ENCODE results near the gene ARHGAP44.

DNA sequence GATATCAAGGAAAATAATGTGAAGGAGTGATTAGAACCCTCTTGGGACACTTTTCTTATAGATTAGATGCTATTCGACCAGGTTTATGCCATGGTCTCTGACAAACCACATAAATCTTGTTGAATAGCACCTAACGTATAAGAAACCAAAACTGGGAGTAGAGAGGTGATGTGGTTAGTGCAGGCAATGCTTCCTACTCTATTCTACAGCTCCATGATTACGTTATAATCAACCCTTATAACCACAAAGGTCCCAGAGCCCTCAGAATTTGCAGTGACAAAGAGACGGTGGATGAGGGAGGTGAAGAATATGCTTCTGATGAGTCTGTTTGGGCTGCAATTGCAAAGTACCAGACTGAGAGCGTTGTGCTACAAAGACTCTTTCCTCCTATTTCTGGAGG, 78.4 kb downstream of the ARHGAP44 start:
- TF ChIP-seq, protein P1, sequence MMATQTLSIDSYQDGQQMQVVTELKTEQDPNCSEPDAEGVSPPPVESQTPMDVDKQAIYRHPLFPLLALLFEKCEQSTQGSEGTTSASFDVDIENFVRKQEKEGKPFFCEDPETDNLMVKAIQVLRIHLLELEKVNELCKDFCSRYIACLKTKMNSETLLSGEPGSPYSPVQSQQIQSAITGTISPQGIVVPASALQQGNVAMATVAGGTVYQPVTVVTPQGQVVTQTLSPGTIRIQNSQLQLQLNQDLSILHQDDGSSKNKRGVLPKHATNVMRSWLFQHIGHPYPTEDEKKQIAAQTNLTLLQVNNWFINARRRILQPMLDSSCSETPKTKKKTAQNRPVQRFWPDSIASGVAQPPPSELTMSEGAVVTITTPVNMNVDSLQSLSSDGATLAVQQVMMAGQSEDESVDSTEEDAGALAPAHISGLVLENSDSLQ (IDR thresholded peaks at IDR 0.05) = no peak
- no peak for TF ChIP-seq BHLHE40 (IDR thresholded peaks at IDR 0.05; ENCODE audit: borderline replicate concordance)
- TF ChIP-seq ARNT (IDR thresholded peaks at IDR 0.05) = no peak

Data from HEK293T (cell line).